GM21423 (cell line): ENCODE measurements around the gene LAMC2.

Experiments used
- ATAC-seq: cut with Tn5 transposase; IDR thresholded peaks from one replicate; pipeline ENCODE4 v1.9.1; 2021; ENCODE audit warnings: mild to moderate bottlenecking, moderate library complexity; ENCODE audit not compliant: unreplicated experiment

LAMC2 gene

GRCh38 chr1:183282101-183282855 is 96.2 kb downstream of the LAMC2 start:
- no peak for ATAC-seq

GRCh38 chr1:183283286-183283685 is 97.2 kb downstream of the LAMC2 start:
- ATAC-seq = no peak

- ATAC-seq = no peak
Observed at GRCh38 chr1:183284086-183284485, 98.0 kb downstream of the LAMC2 start.

- no peak for ATAC-seq
Observed at GRCh38 chr1:183285256-183285655, 99.2 kb downstream of the LAMC2 start.

- ATAC-seq = no peak
Observed at GRCh38 chr1:183285746-183286145, 99.7 kb downstream of the LAMC2 start.

GRCh38 chr1:183287191-183287675 is 101.2 kb downstream of the LAMC2 start:
- no peak for ATAC-seq

- no peak for ATAC-seq
Observed at GRCh38 chr1:183288583-183288982, 102.5 kb downstream of the LAMC2 start.

- ATAC-seq = no peak
Observed at GRCh38 chr1:183289051-183289496, 103.0 kb downstream of the LAMC2 start.

GRCh38 chr1:183290628-183291027 is 104.6 kb downstream of the LAMC2 start:
- no peak for ATAC-seq

- no peak for ATAC-seq
Observed at GRCh38 chr1:183291216-183291762, 105.2 kb downstream of the LAMC2 start.

- no peak for ATAC-seq
Observed at GRCh38 chr1:183291802-183292514, 105.9 kb downstream of the LAMC2 start.

- ATAC-seq = no peak
Observed at GRCh38 chr1:183293241-183293640, 107.2 kb downstream of the LAMC2 start.

- no peak for ATAC-seq
Observed at GRCh38 chr1:183293876-183294275, 107.8 kb downstream of the LAMC2 start.
